Tibial nerve (tissue), 4 donors: ENCODE measurements around the gene ADH7.

Source experiments
- CTCF ChIP-seq, 5 experiments: fragments of 200-600 bp in 3 of 5; fragments of 450-650 bp in 2 of 5; sonication (generic) in 3 of 5; IDR thresholded peaks; one replicate each; pipeline ENCODE4 v1.5.1; 2016 to 2019; ENCODE audit warnings: antibody characterized with exemption in 5 of 5, mild to moderate bottlenecking in 3 of 5, moderate library complexity in 2 of 5
- EP300 ChIP-seq, 2 donors: sonication (generic); formaldehyde crosslinking; IDR thresholded peaks; one replicate each; pipeline ENCODE4 v1.6.1; 2017; ENCODE audit warnings: antibody characterized with exemption in 2 of 2, mild to moderate bottlenecking in 1 of 2

GRCh38 chr4:99389606-99390005 is 45.5 kb downstream of the ADH7 start:
- TF ChIP-seq CTCF (IDR thresholded peaks at IDR 0.05) (no peak), EP300 (IDR thresholded peaks at IDR 0.05) (no peak)
